Activated T-helper 1 cell treated with anti-CD3 and anti-CD28 coated beads, Interleukin-2, amount 50 U/mL, for 16 hours (primary cell): ENCODE results near the gene MDM2.
"Not testable (repeated sequence)": the region's sequence is repeated elsewhere in the genome, so short reads cannot be mapped to it uniquely, and the experiment has no call there.

Experiments used
- DNase-seq, 2 donors: peaks; one replicate each; pipeline ENCODE4 v3.0.0-alpha.2; 2020; ENCODE audit warnings: low read depth in 1 of 2, low spot score in 1 of 2

Gene MDM2

GRCh38 chr12:68805592-68806120 lies 2.3 kb upstream of the MDM2 start:
- no peak for DNase-seq

- DNase-seq, result no peak
Observed at GRCh38 chr12:68806488-68807237, 1.3 kb upstream of the MDM2 start.

GRCh38 chr12:68807274-68807575 lies 752 bp upstream of the MDM2 start:
- DNase-seq, result not testable (repeated sequence)

DNA sequence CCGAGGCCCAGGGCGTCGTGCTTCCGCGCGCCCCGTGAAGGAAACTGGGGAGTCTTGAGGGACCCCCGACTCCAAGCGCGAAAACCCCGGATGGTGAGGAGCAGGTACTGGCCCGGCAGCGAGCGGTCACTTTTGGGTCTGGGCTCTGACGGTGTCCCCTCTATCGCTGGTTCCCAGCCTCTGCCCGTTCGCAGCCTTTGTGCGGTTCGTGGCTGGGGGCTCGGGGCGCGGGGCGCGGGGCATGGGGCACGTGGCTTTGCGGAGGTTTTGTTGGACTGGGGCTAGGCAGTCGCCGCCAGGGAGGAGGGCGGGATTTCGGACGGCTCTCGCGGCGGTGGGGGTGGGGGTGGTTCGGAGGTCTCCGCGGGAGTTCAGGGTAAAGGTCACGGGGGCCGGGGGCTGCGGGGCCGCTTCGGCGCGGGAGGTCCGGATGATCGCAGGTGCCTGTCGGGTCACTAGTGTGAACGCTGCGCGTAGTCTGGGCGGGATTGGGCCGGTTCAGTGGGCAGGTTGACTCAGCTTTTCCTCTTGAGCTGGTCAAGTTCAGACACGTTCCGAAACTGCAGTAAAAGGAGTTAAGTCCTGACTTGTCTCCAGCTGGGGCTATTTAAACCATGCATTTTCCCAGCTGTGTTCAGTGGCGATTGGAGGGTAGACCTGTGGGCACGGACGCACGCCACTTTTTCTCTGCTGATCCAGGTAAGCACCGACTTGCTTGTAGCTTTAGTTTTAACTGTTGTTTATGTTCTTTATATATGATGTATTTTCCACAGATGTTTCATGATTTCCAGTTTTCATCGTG lies 612 bp downstream of the MDM2 start:
- DNase-seq, result peak; percentile 5 to 44

DNA sequence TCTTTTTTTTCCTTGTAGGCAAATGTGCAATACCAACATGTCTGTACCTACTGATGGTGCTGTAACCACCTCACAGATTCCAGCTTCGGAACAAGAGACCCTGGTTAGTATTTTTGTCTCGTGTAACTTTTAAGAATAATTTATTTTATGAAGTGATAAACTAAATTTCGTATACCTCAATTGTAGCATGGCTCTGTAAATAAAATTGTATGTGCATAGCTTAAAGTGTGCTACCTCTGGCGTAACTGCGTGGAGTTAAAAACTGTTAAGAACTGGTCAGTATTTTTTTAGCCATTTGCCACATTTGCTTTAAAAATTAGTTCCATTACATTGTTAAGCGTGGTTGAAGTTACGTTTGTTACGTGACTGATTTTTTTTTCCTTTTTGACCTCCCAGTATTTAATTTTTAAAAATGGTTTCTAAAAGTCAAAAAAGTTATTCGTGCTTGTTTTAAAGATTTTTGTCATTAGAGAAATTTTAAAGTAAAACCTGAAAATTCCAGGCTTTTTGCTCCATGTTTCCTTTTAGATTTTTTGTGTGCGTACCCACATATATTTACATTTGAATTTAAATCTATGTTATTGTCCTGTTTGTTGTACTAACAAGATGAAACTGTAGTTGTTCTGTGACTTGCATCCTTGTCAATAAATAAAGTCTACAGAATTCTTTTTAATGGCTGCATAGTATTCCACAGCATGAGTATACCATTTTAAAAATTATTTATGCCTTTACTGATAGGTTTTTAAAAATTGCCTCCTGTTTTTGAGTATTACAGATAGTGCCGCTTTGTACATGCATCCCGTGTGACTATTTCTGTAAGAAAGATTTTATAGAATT lies 1.4 kb downstream of the MDM2 start:
- no peak for DNase-seq

- DNase-seq, result not testable (repeated sequence)
Observed at GRCh38 chr12:68810027-68810389, 2.0 kb downstream of the MDM2 start.

- not testable (repeated sequence) for DNase-seq
Observed at GRCh38 chr12:68811573-68811972, 3.6 kb downstream of the MDM2 start.

GRCh38 chr12:68812553-68813241 lies 4.7 kb downstream of the MDM2 start:
- no peak for DNase-seq

DNA sequence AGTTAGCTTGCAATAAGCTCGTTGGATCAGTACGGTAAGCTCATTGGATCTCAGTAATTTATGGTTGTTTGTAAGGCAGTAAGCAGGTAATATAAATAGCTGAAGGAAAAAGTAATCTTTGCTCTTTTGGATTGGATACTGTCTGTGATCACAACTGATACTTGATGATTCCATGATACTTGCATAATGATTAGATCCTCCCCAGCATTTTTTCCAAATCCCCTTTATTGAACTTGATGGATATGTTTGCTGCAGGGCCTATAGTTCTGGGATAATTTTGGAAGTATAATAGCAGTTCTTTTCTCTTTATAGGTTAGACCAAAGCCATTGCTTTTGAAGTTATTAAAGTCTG lies 5.2 kb downstream of the MDM2 start:
- DNase-seq, result no peak

- DNase-seq, result no peak
Observed at GRCh38 chr12:68814490-68815231, 6.7 kb downstream of the MDM2 start.

DNA sequence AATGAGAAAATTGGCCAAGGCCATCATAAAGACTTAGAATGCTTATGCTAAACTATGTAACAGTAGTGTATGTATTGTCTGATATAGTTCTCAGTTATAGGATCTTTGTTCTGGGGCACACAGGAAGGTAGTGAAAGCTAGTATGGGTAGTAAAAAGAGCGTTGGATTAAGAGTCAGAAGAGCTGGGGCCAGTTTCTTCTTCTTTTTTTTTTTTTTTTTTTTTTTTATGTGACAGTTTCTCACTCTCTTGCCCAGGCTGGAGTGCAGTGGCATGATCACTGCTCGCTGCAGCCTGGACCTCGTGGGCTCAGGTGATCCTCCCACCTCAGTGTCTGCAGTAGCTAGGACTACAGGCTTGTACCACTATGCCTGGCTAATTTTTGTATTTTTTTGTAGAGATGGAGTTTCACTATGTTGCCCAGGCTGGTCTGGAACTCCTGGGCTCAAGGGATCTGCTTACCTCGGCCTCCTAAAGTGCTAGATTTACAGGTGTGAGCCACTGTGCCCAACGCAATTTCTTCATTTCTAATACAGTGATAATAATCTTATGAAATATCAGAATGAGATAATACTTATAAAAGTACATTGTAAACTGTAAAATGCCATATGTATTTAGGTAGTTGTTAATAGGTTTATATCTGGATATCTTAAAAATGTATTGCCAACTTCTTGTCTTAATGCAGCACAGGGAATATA lies 7.4 kb downstream of the MDM2 start:
- no peak for DNase-seq

GRCh38 chr12:68815928-68816800 lies 8.2 kb downstream of the MDM2 start:
- DNase-seq, result no peak

GRCh38 chr12:68819481-68819880 lies 11.5 kb downstream of the MDM2 start:
- DNase-seq, result not testable (repeated sequence)

GRCh38 chr12:68821357-68822188 lies 13.6 kb downstream of the MDM2 start:
- no peak for DNase-seq

DNA sequence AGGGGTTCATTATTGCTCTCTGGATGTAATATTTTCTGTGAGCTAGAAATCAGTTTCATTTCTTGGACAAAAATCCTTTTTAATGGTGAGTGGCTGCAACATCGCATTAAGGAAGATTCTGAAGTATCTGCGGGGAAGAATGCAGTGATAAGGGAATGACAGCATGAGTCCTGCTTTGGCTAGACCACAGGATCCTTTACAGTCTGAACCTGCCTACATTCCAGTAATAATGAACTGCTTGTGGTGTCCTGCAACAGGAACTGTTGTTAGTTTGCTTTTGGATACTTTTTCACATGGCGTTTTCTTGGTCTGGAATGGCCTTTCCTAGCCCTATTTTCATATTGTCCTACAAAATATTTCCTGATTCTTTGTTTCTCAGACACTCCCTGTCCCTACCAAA lies 15.7 kb downstream of the MDM2 start:
- DNase-seq, result no peak

GRCh38 chr12:68824131-68824530 lies 16.2 kb downstream of the MDM2 start:
- no peak for DNase-seq

DNA sequence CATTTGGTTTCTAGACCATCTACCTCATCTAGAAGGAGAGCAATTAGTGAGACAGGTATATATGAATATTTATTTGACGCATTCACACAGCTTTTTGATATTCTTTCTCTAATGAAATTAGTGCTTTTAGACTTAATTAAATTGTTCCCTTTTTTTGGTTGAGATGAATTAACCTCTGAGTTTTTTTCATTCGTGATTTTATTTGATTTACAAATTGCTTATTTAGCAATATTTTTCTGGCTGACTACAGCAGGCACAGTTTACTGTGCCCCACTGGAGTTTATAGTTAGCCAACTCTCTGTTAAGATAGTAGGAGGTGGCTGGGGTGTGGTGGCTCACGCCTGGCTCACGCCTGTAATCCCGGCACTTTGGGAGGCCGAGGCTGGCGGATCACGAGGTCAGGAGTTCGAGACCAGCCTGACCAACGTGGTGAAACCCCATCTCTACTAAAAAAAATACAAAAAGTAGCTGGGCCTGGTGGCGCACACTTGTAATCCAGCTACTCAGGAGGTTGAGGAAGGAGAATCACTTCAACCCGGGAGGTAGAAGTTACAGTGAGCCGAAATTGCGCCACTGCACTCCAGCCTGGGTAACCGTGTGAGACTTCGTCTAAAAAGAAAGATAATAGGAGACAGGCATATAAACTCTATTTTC lies 16.7 kb downstream of the MDM2 start:
- DNase-seq, result no peak
